Ectodermal cell (in vitro differentiated cells): ENCODE results near the gene KIFAP3.
"Not testable (repeated sequence)": the region's sequence is repeated elsewhere in the genome, so short reads cannot be mapped to it uniquely, and the experiment has no call there.

Experiments used
- H3K27ac ChIP-seq: 2 replicates; pipeline ENCODE4 v1.7.0; 2013; ENCODE audit warnings: mild to moderate bottlenecking, low read depth, low read length; ENCODE audit not compliant: insufficient read depth, poor library complexity, severe bottlenecking
- H3K27me3 ChIP-seq: 2 replicates; pipeline ENCODE4 v1.7.0; 2013; ENCODE audit warnings: mild to moderate bottlenecking, low read length; ENCODE audit not compliant: insufficient read depth, control insufficient read depth, poor library complexity, severe bottlenecking
- H3K36me3 ChIP-seq: one replicate; pipeline ENCODE4 v1.7.0; 2013; ENCODE audit warnings: low read length; ENCODE audit not compliant: control insufficient read depth, insufficient read depth
- H3K4me1 ChIP-seq: one replicate; pipeline ENCODE4 v1.7.0; 2013; ENCODE audit warnings: low read length; ENCODE audit not compliant: control insufficient read depth, insufficient read depth
- H3K4me3 ChIP-seq: 2 replicates; pipeline ENCODE4 v1.7.0; 2013; ENCODE audit warnings: low read depth, low read length, control low read depth; ENCODE audit not compliant: insufficient read depth
- H3K9me3 ChIP-seq: 2 replicates; pipeline ENCODE4 v1.7.0; 2013; ENCODE audit warnings: mild to moderate bottlenecking, low read length, moderate library complexity; ENCODE audit not compliant: control insufficient read depth
- WGBS, 2 experiments: methylation state at CpG; one replicate each; pipeline ENCODE4 v1.1.7; 2013; ENCODE audit warnings: missing lambda C conversion rate in 2 of 2; 5-methylcytosine and 5-hydroxymethylcytosine counted together

The KIFAP3 gene

DNA sequence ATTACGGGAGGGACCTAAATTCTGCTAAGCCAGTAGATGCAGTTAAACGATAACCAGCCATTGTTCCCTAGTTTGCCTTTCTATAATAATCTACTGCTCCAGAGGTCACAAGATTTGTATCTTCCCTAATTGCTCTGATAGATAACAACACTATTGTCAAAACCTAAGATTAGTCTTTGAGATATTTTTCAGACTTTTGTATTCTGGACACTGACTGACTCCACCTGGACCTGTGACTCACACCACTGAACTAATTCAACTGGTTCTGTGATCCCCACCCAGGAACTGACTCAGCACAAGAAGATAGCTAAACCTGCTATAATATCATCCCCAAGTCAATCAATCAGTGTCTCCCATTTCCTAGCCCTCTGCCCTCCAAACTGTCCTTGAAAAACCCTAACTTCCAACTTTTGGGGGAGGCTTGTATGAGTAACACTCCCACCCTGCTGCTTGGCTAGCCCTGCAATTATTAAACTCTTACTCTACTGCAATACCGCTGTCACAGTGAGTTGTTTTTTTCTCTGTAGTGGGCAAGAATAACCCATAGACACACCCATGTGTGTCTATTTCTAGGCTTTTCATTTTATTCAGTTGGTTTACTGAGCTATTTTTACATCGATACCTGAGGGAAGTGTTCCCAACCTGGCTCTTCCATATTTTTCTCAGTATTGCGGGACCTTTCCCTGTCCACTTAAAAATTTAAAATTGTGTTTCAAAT is 11.2 kb downstream of the KIFAP3 start:
- Histone ChIP-seq H3K36me3 (no peaks in the 10 kb centered on the region), H3K9me3 (no peaks in the 10 kb centered on the region), H3K4me3 (no peak overlapping the region), H3K4me1 (no peaks in the 10 kb centered on the region), H3K27ac (no peak overlapping the region), H3K27me3 (no peaks in the 10 kb centered on the region)
- WGBS, 2 experiments = 93 to 94% methylated on average over 4 to 5 of the region's 5 CpGs

DNA sequence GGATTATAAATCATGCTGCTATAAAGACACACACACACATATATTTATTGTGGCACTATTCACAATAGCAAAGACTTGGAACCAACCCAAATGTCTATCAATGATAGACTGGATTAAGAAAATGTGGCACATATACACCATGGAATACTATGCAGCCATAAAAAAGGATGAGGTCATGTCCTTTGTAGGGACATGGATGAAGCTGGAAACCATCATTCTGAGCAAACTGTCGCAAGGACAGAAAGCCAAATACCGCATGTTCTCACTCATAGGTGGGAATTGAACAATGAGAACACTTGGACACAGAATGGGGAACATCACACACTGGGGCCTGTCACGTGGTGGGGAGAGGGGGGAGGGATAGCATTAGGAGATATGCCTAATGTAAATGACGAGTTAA is 12.8 kb downstream of the KIFAP3 start:
- H3K27ac ChIP-seq, H3K36me3 ChIP-seq, H3K4me1 ChIP-seq, H3K4me3 ChIP-seq, H3K9me3 ChIP-seq, H3K27me3 ChIP-seq: not testable (repeated sequence)
- 87 to 97% methylated on average over 3 of the region's 4 CpGs for WGBS, 2 experiments

DNA sequence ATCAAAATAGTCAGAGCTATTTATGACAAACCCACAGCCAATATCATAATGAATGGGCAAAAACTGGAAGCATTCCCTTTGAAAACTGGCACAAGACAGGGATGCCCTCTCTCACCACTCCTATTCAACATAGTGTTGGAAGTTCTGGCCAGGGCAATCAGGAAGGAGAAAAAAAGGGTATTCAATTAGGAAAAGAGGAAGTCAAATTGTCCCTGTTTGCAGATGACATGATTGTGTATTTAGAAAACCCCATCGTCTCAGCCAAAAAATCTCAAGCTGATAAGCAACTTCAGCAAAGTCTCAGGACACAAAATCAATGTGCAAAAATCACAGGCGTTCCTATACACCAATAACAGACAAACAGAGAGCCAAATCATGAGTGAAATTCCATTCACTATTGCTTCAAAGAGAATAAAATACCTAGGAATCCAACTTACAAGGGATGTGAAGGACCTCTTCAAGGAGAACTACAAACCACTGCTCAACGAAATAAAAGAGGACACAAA is 14.4 kb downstream of the KIFAP3 start:
- not testable (repeated sequence) for H3K36me3 ChIP-seq, H3K27me3 ChIP-seq, H3K27ac ChIP-seq, H3K4me1 ChIP-seq, H3K4me3 ChIP-seq, H3K9me3 ChIP-seq
- 88 to 97% methylated on average over 2 of the region's 3 CpGs for WGBS, 2 experiments

DNA sequence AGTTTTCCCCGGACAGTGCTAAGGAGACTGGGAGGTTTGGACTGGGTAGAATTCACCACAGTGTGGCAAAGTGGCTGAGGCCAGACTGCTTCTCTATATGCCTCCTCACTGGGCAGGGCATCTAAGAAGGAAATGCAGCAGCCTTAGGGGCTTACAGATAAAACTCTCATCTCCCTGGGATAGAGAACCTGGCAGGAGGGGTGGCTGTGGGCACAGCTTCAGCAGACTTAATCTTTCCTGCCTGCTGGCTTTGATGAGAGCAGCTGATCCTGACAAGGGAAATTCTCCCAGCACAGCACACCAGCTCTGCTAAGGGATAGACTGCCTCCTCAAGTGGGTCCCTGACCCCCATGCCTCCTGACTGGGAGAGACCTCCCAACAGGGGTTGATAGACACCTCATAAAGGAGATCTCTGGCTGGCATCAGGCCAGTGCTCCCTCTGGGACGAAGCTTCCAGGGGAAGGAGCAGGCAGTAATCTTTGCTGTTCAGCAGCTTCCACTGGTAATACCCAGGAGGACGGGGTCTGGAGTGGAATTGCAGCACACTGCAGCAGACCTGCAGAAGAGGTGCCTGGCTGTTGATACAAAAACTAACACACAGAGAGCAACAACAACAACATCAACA is 25.2 kb downstream of the KIFAP3 start:
- Histone ChIP-seq H3K36me3 (no peaks in the 10 kb centered on the region), H3K9me3 (no peaks in the 10 kb centered on the region), H3K4me3 (no peak overlapping the region), H3K4me1 (no peaks in the 10 kb centered on the region), H3K27me3 (no peaks in the 10 kb centered on the region), H3K27ac (no peak overlapping the region)
- WGBS, 2 experiments = 83 to 92% methylated on average over 3 of the region's 3 CpGs

DNA sequence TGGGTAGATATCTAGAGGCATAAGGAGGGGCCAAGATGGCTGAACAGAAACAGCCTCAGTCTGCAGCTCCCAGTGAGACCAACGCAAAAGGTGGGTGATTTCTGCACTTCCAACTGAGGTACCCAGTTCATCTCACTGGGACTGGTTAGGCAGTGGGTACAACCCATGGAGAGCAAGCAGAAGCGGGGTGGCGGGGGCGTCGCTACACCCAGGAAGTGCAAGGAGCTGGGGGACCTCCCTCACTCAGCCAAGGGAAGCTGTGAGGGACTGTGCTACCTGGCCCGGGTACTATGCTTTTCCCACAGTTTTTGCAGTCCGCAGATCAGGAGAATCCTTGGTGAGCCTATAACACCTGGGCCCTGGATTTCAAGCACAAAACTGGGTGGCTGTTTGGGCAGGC is 26.0 kb downstream of the KIFAP3 start:
- Histone ChIP-seq H3K4me1 (no peaks in the 10 kb centered on the region), H3K9me3 (no peaks in the 10 kb centered on the region), H3K4me3 (no peak overlapping the region), H3K36me3 (no peaks in the 10 kb centered on the region), H3K27me3 (no peaks in the 10 kb centered on the region), H3K27ac (no peak overlapping the region)
- 95 to 96% methylated on average over 7 of the region's 7 CpGs for WGBS, 2 experiments

DNA sequence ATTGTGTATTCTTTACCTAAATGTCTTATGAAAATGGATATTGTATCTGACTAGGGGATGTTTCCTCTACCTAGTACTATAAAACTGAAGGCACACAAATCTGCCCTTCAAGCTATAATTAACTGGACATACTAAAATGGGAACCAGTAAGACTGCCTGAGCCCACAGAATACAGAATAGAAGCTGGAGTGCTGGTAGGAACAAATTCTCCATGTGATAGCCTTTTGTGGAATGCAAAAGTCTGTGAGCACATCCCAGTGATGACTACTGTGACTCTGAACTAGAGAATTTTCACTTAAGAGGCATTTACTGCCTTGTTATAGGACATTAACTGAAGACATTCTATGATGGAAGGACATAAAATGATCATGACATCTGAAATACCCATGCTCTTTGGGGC is 30.3 kb downstream of the KIFAP3 start:
- no peak overlapping the region for H3K4me3 ChIP-seq
- H3K27me3 ChIP-seq = no peaks in the 10 kb centered on the region
- H3K9me3 ChIP-seq = no peaks in the 10 kb centered on the region
- H3K36me3 ChIP-seq = no peaks in the 10 kb centered on the region
- H3K27ac ChIP-seq = no peak overlapping the region
- H3K4me1 ChIP-seq = no peaks in the 10 kb centered on the region

DNA sequence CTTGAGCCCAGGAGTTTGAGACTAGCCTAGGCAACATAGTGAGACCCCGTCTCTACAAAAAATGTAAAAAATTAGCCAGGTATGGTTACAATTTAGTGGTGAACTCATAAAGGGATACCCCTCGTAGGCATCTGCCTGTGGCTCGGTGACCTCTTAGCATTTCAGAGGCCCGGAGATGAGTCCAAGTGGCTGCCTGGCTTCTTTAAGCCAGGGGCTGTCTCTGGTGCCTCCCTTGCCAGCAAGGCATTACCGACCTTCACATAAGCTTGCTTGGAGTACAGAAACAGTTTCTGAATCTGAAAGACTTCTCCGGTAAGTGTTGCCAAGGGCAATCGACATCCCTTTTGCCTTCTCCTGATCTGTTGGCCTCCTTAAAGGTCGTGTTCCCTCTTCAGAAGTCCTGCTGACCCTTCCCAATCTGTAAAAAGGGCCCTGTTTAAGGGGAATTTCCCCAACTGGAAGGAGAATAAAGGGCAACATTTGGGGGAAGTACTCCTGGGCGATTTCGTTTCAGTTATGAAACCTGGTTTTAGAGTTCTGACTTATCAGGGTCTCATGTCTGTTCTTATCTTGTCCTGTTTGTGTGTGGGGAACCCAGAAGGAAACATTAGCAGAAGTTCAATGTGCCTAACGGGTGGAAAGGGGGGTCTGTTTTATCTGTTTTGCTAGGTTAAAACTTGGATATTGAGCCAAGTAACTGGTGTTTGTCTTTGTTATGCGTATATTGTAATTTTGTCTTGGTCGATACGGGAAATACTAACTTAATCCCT is 32.9 kb downstream of the KIFAP3 start:
- Histone ChIP-seq H3K36me3 (no peaks in the 10 kb centered on the region), H3K9me3 (no peaks in the 10 kb centered on the region), H3K4me3 (no peak overlapping the region), H3K27ac (no peak overlapping the region), H3K4me1 (no peaks in the 10 kb centered on the region), H3K27me3 (no peaks in the 10 kb centered on the region)
- WGBS, 2 experiments = 93% methylated on average over 14 of the region's 14 CpGs

DNA sequence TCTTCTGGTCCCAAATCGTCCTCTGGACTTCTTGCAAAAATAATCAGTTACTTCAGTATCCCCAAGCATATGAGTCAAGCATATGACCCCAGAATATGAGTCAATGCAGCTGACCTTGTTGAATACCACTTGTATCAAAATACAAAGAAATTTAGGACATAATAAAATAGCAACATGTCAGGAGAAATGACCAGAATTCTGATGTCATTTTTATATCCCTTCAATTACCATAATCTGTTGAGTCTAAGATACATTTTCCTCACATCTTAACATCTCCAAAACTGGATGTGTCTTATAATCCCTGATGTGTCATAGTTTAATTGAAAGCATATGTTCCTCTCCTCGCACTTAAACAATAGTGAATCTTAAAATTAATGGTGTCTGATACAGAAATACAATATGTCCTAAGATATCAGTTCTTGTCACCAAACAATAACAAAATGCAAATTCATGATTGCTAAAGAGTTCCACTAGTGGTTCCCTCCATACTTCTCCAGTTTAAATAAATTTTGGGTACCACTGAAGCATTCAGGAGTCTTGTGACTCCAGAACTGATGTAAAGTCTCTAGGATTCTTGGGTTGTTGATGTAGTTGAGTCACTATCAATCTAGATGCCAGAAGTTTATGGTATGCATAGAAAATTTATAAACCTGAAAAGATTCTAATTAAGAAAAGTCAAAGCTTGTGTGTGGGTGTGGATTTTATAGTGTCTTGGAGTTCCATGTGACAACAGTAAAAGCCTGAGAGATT is 41.8 kb downstream of the KIFAP3 start:
- Histone ChIP-seq H3K4me1 (no peaks in the 10 kb centered on the region), H3K36me3 (no peaks in the 10 kb centered on the region), H3K4me3 (no peak overlapping the region), H3K27me3 (no peaks in the 10 kb centered on the region), H3K27ac (no peak overlapping the region), H3K9me3 (no peaks in the 10 kb centered on the region)
- 71 to 84% methylated on average over 1 of the region's 2 CpGs for WGBS, 2 experiments

DNA sequence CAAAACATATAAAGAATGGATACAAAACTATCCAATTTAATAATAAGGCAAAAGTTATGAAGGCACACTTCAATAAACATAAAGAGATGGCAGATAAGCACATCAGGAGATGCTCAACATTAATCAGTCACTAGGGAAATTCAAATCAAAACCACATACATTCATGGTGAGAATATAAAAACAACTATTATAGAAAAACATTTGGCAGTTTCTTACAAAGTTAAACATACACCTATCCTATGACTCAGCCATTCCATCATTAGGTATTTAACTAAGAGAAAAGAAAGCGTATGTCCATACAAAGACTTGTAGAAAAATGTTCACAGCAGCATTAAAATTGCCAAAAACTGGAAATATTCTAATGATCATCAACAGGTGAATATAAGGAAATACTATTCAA is 44.3 kb downstream of the KIFAP3 start:
- Histone ChIP-seq H3K36me3 (no peaks in the 10 kb centered on the region), H3K4me3 (no peak overlapping the region), H3K4me1 (no peaks in the 10 kb centered on the region), H3K27ac (no peak overlapping the region), H3K27me3 (no peaks in the 10 kb centered on the region), H3K9me3 (no peaks in the 10 kb centered on the region)
- WGBS, 2 experiments = 100% methylated on average over 1 of the region's 1 CpG; no CpG with 5 or more reads in 1 of the 2 experiments

DNA sequence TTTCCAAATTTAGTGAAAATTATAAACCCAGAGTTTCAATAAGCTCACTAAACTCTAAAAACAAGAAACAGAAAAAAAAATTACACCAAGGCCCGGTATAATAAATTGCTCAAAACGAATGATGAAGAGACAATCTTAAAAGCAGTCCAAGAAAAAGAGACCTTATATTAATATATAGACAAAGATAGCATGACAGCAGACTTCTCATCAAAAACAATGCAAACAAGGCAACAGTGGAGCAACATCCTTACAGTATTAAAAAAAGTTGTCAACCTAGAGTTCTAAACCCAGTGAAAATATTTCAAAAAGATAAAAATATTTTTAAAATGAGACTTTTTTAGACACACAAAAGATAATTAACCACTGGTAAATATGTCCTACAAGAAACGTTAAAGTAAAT is 46.7 kb downstream of the KIFAP3 start:
- Histone ChIP-seq H3K4me1 (no peaks in the 10 kb centered on the region), H3K9me3 (no peaks in the 10 kb centered on the region), H3K4me3 (no peak overlapping the region), H3K27ac (no peak overlapping the region), H3K27me3 (no peaks in the 10 kb centered on the region), H3K36me3 (no peaks in the 10 kb centered on the region)
- 83% methylated on average over 1 of the region's 3 CpGs; no CpG with 5 or more reads in 1 of the 2 experiments for WGBS, 2 experiments
